Stimulated activated CD4-positive, alpha-beta T cell treated with anti-CD3 and anti-CD28 coated beads, Interleukin-12 subunit alpha, Interleukin-12 subunit beta, amount 100 ng/mL, for 4 hours (primary cell): ENCODE measurements around the gene MRPL58.
"Not testable (repeated sequence)": the region's sequence is repeated elsewhere in the genome, so short reads cannot be mapped to it uniquely, and the experiment has no call there.

Source experiments
- DNase-seq: peaks from one replicate; pipeline ENCODE4 v3.0.0-alpha.2; 2020

The MRPL58 gene

GRCh38 chr17:75012346-75013091 lies at the start of gene MRPL58:
Gene MRPL58, plus strand, starts transcription at chr17:75012670. Its CDS starts 17 bp downstream, at chr17:75012687.
- peak; percentile 77 for DNase-seq

DNA sequence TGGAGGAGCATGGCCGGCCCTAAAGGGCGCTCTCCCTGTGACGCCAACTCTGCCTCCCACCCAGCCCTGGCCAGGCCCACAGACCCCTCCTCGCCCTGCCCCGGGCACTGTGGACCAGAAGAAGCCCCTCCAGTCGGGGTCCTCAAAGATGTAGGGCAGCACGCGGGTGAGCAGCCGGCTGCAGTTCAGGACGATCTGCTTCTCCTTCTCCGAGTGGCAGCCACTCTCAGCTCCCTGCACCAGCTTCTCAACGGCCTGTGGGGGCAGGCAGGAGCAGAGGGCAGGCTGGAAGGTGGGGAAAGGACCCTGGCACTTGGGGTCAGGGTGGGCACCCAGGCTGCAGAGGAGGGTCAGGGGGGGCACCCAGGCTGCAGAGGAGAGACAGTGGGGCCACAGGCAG lies 48.8 kb upstream of the MRPL58 start:
- no peak for DNase-seq

DNA sequence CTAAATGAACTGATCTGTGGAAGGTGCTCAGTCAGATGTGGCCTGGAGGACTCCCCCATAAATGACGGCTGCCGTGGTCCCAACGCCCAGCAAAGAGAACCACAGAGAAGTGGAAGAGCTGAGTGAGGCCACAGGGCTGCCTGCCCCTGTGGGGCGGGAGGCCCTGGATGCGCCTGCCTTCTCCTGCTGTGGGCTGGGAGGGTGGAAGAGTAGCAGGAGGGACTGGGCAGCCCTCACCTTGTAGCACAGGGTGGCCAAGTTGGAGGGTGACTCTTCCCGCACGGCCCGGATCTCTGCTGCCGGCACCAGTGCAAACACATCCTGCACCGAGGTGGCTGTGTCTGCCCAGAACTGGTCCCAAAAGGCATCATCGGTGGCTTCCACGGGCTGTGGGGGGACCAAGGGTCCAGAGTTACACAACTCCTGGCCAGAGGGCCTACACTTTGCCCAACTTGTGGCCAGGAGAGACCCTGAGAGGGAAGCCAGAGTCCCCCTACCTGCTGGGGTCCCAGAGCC lies 48.2 kb upstream of the MRPL58 start:
- no peak for DNase-seq

DNA sequence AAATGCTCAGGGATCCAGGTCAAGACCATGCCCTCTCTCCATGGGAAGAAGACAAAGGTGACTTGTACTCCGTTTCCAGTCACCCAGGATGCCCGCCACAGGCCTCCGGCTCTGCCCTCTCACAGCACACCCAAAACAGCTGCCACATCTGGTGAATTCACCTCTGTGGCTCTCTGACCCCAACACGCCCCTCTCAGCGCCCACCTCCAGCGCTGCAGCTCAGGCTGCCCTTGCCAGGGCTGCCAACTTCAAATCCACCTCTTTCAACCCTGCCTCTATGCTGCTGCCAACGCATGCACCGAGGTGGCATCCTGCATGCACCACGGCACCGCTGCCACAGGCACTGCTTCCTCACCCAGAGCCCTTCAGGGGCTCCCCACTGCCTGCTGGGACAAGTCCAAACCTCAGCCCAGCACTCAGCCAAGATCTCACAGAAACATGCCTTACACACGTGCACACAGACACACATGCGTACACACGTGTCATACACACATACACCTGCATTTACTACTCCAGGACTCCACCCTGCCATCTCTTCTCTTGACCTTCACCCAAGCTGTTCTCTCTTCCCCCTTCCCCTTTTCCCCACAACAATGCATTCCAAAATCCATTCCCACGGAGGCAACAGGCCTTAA lies 47.4 kb upstream of the MRPL58 start:
- no peak for DNase-seq

DNA sequence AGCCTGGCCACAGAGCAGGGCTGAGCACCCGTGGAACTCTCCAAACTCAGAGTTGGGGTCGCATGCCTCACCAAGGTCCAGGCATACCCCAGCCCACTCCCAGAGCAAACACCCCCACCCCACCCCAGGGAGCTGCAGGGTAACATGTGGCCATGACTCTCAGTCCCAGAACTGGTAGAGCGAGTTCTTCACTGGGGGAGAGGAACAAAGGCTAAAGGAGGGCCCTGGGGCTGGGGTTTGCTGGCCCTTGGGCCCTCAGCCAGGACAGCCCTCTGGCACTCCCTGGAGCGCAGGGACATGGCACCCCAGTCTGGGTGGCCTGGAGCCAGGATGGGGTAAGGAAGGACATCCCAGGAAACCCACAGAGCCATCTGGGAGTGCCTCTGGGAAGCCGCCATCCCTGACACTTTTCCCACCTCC lies 44.1 kb upstream of the MRPL58 start:
- no peak for DNase-seq

DNA sequence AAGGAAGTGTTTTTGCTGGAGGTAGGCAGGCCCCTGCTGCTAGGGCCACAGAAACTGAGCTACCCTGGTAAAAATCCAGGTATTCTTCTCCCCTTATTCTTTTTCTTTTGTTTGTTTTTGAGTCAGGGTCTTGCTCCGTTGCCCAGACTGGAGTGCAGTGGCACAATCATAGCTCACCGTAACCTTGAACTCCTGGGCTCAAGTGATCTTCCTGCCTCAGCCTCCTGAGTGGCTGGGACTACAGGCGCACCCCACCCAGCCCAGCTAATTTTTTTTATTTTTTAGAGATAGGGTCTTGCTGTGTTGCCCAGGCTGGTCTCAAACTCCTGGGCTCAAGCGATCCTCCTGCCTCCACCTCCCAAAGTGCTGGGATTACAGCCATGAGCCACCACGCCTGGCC lies 43.0 kb upstream of the MRPL58 start:
- DNase-seq: not testable (repeated sequence)

DNA sequence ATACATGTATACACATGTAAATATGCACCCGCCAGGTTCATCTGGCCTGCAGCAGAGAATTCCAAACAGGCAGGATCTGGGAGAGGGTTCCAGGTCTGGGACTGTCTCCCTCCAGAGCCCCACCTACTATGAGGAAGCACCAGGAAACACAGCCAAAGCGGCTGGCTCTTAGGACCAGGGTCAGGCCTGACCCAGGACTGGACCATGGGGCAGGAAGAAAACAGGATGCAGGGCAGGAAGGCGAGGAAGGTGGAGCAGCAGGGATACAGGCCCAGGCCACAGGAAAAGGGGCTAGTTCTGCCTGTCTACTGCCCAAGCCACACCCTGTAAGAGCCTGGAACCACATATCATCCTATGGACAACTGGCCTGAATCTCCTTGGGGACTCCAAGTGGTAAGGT lies 42.1 kb upstream of the MRPL58 start:
- no peak for DNase-seq

DNA sequence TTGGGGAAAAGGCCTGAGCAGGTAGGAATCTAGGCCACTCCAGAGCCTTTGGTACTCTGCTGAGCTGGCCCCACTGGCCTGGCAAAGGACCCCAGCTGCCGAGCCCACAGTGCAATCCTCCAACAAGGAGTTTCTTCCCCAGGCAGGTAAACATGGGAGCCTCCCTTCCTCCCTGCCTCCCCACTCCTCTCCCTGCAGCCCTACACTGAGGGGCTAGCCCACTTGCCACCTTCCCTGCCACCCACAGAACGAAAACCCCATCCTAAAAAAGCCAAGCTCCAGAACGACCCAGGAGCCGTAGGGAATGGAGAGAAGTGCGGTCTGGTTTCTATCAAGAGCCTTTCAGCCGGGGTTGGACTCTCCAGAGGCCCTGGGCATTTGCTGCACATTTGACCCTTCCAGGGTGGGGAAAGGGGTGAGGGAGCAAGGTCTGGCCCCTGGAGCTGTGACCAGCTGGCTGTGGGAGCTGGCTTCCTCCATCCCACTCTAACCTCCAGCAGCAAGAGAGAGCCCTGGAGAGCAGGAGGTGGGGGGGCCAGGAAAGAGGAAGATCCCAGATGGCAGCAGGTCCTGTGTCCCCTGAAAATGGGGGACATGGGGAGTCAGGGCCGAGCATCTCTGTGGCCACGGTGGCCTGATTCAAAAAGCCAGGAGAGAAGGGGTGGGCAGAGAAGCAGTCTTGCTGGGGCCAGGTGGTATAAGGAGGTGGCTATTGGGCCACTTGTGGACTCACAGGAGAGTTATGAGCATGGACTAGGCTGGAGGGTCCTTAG lies 41.2 kb upstream of the MRPL58 start:
- DNase-seq: no peak

DNA sequence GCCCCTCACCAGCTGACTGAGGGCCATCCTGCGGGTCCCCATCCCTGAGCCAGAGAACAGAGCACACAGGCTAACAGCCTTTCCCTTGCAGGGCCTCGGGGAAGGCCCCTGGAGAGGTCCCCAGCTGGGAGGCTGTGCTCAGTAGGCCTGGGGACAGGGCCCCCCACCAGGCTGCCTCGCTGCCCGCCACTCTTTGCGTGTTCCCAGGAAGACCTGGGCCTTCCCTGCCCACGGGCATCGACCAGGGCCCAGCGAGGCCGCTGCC lies 40.7 kb upstream of the MRPL58 start:
- no peak for DNase-seq

DNA sequence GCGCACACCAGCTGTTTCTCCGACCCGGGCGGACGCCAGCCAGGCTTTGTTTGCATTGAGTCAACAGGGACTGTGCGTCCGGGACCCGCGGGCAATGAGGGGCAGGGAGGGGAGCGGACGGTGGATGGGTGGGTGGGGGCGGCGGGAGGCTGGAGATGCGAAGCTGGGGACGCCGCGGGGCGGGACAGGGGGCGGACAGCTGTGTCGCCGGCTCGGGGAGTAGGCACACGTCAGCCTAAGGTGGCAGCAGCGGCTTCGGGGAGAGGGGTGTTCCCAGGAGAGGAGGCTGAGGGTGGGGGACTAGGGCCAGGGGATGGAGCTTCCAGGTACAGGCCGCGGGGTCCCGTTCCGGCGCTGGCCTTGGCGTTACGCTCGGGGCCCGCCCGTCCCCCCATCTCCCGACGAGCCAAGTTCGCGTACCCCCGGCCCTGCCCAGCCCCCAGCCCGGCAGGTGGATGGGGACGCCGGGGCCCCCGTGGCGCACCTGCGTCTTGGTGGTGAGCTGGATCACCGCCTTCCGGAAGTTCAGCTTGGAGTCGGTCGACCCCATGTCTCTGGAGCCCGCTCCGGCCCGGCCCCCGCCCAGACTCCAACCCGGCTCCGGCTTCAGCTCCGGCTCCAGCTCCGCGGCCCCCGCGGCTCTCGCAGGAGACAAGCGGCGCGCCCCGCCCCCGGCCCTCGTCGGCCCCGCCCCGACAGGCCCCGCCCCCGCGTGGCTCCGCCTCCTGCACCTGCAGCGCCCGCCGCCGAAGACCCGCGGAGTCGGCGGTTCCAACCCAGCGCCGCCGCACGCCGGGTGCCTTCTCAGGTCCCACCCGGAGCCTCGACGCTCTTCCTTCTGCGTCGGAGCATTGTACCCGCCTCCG lies 40.1 kb upstream of the MRPL58 start, which contains the start of gene HID1:
Gene HID1, minus strand, starts transcription at position 653 of the 866 bp plus-strand sequence. Its CDS starts 103 bp downstream, at position 550.
- peak; percentile 84 for DNase-seq

GRCh38 chr17:74972973-74973328 lies 39.5 kb upstream of the MRPL58 start:
- DNase-seq: no peak

DNA sequence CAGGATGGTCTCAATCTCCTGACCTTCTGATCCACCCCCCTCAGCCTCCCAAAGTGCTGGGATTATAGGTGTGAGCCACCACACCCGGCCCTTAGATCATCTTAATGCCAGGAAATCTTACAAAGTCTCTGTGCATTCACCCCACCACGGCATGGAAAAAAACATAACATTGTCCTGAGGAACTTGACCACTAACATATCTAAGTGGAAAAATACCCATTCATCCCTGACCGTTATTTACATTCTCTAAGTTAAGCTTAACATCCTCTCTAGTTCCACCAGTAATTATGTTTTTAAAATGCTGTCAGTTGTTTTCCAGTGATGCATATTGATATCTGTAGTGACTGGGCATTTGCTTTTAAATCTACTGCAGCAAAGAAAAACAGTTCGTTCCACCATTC lies 36.5 kb upstream of the MRPL58 start:
- no peak for DNase-seq

GRCh38 chr17:74977802-74978201 lies 34.7 kb upstream of the MRPL58 start:
- no peak for DNase-seq

GRCh38 chr17:74978240-74978639 lies 34.2 kb upstream of the MRPL58 start:
- no peak for DNase-seq

DNA sequence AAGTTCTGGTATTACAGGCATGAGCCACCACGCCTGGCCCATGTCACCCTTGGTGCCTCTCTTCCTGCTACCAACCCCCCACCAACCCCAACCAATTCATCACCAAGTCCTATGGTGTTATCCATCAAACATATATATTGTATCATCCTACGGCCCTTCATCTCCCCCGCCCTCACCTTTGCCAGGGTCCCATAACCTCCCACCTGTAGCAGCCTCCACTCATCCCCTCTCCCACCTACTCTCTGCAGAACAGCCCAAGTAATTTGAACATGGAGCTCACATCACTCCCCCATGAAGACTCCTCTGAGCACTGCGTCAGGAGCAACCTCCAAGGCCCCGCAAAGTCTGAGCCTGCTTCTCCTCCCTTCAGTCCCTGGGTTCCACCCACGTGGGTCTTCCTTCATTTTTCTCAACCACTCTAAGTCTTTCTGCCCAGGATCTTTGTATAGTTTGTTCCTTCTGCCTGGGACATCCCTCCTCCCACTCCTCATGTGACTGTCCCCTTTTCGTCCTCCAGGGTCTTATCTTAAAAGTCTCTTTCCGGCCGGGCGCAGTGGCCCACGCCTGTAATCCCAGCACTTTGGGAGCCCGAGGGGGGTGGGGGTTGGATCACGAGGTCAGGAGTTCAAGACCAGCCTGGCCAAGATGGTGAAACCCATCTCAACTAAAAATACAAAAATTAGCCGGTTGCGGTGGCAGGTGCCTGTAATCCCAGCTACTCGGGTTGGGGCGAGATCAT lies 32.9 kb upstream of the MRPL58 start:
- no peak for DNase-seq

GRCh38 chr17:74981318-74981978 lies 31.0 kb upstream of the MRPL58 start:
- no peak for DNase-seq

DNA sequence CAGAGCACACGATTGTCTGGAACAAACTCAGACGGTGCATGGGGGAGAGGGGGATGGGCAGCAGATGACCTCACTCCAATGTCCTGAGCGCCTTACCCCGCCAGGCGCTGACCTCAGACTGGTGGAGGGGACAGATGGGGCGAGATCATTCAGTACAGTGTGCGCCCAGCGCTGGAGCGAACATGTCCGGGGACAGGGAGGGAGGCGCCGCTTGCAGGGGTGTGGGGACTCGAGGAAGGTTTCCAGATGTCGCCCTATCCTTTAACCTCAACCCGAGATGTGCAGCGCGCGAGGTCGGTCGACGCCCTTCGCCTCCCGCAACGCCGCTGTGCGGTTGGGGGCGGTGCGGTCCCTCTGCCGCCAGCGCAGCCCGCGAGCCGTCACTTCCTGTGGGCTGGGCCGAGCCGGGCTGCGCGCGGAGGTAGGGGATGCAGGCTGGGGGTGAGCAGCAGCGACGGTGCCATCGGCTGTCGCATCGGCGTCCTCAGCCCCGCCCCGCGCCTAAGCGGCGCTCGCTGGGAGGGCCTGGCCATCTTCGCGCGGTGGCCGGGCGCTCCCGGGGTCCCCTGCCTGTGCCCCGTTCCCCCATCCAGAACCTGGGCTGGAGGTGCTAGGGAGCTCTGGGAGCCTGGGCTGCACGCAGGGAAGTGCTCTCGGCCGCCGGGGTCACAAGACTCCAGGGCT lies 30.3 kb upstream of the MRPL58 start:
- DNase-seq: peak; percentile 73

GRCh38 chr17:74982663-74983313 lies 29.7 kb upstream of the MRPL58 start:
- DNase-seq: not testable (repeated sequence)

DNA sequence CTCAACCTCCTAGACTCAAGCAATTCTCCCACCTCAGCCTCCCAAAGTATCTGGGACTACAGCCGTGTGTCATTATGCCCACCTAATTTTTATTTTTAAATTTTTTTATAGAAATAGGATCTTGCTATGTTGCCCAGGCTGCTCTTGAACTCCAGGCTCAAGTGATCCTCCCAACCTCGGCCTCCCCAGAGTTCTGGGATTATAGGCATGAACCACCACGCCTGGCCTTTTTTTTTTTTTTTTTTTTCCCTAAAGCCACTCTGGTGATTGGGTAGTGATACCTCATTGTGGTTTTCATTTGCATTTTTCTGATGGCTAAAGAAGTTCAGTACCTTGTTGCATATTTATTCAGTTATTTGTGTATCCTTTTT lies 26.3 kb upstream of the MRPL58 start:
- no peak for DNase-seq

DNA sequence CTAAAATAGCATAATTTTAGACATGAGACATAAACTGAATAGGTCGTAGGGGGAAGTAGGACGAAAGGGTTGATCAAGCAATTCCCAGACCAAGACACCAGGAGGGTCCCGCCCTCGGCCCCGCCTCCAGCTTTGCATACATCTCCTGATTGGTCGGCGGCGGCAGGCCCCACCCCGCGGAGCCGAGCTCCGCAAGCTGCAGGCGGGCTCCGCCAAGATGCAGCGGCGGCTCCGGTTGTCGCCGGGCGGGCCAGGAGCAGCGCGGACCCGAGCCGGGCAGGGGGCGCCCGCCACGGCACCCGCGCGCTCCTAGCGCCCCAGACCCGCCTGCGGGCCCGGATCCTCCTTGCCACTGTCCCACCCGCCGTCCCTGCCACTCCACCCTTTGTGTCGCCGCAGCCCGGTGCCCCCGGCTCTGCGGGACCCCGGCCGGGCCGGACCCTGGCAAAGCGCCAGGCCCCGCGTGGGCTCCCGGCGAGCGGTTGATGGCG lies 25.0 kb upstream of the MRPL58 start, which contains the start of gene CDR2L:
Gene CDR2L, plus strand, starts transcription at position 215 of the 491 bp plus-strand sequence. CDS start 412 bp downstream, outside the sequence.
- DNase-seq: peak; percentile 93
